HG03439 (cell line): Measurements from ENCODE around the gene PGAM5.

Experiments used
- ATAC-seq: cut with Tn5 transposase; IDR thresholded peaks from one replicate; pipeline ENCODE4 v1.9.1; 2021; ENCODE audit warnings: mild to moderate bottlenecking, moderate library complexity; ENCODE audit not compliant: unreplicated experiment

The PGAM5 gene

GRCh38 chr12:132719141-132719953 lies 8.7 kb downstream of the PGAM5 start:
- no peak for ATAC-seq

- ATAC-seq, result no peak
Measured at GRCh38 chr12:132719954-132720324, 9.3 kb downstream of the PGAM5 start.

- ATAC-seq, result no peak
Measured at GRCh38 chr12:132720606-132721345, 10.1 kb downstream of the PGAM5 start.

GRCh38 chr12:132723015-132723763 lies 12.5 kb downstream of the PGAM5 start:
- ATAC-seq, result no peak

- ATAC-seq, result no peak
Measured at GRCh38 chr12:132723764-132724140, 13.1 kb downstream of the PGAM5 start.

GRCh38 chr12:132724506-132725241 lies 14.0 kb downstream of the PGAM5 start:
- no peak for ATAC-seq

- ATAC-seq, result no peak
Measured at GRCh38 chr12:132726386-132726785, 15.7 kb downstream of the PGAM5 start.

GRCh38 chr12:132727091-132727794 lies 16.6 kb downstream of the PGAM5 start:
- ATAC-seq, result no peak

- ATAC-seq, result no peak
Measured at GRCh38 chr12:132728502-132728901, 17.9 kb downstream of the PGAM5 start.

GRCh38 chr12:132729541-132730320 lies 19.1 kb downstream of the PGAM5 start:
- ATAC-seq, result no peak

GRCh38 chr12:132730353-132730752 lies 19.7 kb downstream of the PGAM5 start:
- no peak for ATAC-seq

- no peak for ATAC-seq
Measured at GRCh38 chr12:132731574-132731973, 20.9 kb downstream of the PGAM5 start.

GRCh38 chr12:132734206-132734605 lies 23.6 kb downstream of the PGAM5 start:
- no peak for ATAC-seq

- ATAC-seq, result no peak
Measured at GRCh38 chr12:132735496-132735895, 24.9 kb downstream of the PGAM5 start.

GRCh38 chr12:132736378-132736777 lies 25.7 kb downstream of the PGAM5 start:
- no peak for ATAC-seq

- ATAC-seq, result no peak
Measured at GRCh38 chr12:132736913-132737312, 26.3 kb downstream of the PGAM5 start.

- no peak for ATAC-seq
Measured at GRCh38 chr12:132739600-132740312, 29.1 kb downstream of the PGAM5 start.

GRCh38 chr12:132740313-132740646 lies 29.6 kb downstream of the PGAM5 start:
- ATAC-seq, result no peak

- no peak for ATAC-seq
Measured at GRCh38 chr12:132740652-132741051, 30.0 kb downstream of the PGAM5 start.
